GM12892 (cell line): ENCODE results near the gene KCNS1.

Experiments
- POLR2A ChIP-seq: IDR thresholded peaks from 2 replicates; pipeline ENCODE4 v1.6.1; 2011; ENCODE audit warnings: low read depth, low read length, control low read depth
- POLR2AphosphoS5 ChIP-seq: IDR thresholded peaks from 2 replicates; pipeline ENCODE4 v1.6.1; 2011; ENCODE audit warnings: low read depth, low read length, control low read depth

- TF ChIP-seq POLR2A (no peak), POLR2AphosphoS5 (no peak)
Measured at GRCh38 chr20:45114465-45115385, 13.8 kb upstream of the KCNS1 start, which contains the start of gene WFDC5.
